Fibroblast of villous mesenchyme (primary cell): ENCODE data around the gene BSDC1. TPM values are rescaled to one million over a fixed set of nuclear protein-coding genes. Genes with fewer than 3 reads are reported as not detected.

ENCODE experiments used
- DNase-seq: peaks from one replicate; pipeline ENCODE4 v3.0.0-alpha.2; 2010; ENCODE audit warnings: low read depth
- H3K4me3 ChIP-seq: 2 replicates; pipeline ENCODE4 v1.5.1; 2011; ENCODE audit warnings: low read depth, mild to moderate bottlenecking, low read length
- total RNA-seq: library from RNA; depleted of rRNA; stranded (reverse); fragments of >200 nt; gene quantifications from 2 replicates; pipeline ENCODE4 v1.2.3, GENCODE V29; 2012
- TF ChIP-seq, protein P1 (sequence below): IDR thresholded peaks from 2 replicates; pipeline ENCODE4 v1.5.1; 2012; ENCODE audit warnings: low read depth, mild to moderate bottlenecking, low read length; ENCODE audit not compliant: insufficient read depth

Gene BSDC1
- total RNA-seq, 1 donor = 76.4 TPM

DNA sequence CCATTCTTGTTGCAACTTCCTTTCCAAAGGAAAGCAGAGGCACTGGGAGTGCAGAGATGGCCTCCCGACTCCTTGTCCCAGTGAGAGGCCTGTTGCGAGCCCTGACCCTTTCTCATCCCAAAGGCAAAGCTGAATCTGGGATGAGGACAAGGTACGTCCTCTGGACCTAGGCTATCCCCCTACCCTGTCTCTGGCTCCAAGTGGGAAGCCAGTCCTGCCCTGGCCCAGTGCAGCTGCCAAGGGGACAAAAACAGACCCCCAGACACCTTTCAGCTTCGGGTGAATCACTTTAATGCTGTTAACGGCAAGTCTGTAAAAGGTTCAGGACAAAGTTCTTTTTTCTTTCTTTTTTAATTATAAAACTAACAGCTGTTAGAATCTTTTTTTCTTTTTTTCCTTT, 29.4 kb downstream of the BSDC1 start:
- TF ChIP-seq, protein P1, sequence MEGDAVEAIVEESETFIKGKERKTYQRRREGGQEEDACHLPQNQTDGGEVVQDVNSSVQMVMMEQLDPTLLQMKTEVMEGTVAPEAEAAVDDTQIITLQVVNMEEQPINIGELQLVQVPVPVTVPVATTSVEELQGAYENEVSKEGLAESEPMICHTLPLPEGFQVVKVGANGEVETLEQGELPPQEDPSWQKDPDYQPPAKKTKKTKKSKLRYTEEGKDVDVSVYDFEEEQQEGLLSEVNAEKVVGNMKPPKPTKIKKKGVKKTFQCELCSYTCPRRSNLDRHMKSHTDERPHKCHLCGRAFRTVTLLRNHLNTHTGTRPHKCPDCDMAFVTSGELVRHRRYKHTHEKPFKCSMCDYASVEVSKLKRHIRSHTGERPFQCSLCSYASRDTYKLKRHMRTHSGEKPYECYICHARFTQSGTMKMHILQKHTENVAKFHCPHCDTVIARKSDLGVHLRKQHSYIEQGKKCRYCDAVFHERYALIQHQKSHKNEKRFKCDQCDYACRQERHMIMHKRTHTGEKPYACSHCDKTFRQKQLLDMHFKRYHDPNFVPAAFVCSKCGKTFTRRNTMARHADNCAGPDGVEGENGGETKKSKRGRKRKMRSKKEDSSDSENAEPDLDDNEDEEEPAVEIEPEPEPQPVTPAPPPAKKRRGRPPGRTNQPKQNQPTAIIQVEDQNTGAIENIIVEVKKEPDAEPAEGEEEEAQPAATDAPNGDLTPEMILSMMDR = no peak
- no peak overlapping the region for H3K4me3 ChIP-seq

GRCh38 chr1:32363713-32364112, 30.5 kb downstream of the BSDC1 start:
- no peak for DNase-seq
- H3K4me3 ChIP-seq = no peak overlapping the region
- TF ChIP-seq, protein P1 = no peak

More for the DNA sequence above, 29.4 kb downstream of the BSDC1 start:
- no peak for DNase-seq

DNA sequence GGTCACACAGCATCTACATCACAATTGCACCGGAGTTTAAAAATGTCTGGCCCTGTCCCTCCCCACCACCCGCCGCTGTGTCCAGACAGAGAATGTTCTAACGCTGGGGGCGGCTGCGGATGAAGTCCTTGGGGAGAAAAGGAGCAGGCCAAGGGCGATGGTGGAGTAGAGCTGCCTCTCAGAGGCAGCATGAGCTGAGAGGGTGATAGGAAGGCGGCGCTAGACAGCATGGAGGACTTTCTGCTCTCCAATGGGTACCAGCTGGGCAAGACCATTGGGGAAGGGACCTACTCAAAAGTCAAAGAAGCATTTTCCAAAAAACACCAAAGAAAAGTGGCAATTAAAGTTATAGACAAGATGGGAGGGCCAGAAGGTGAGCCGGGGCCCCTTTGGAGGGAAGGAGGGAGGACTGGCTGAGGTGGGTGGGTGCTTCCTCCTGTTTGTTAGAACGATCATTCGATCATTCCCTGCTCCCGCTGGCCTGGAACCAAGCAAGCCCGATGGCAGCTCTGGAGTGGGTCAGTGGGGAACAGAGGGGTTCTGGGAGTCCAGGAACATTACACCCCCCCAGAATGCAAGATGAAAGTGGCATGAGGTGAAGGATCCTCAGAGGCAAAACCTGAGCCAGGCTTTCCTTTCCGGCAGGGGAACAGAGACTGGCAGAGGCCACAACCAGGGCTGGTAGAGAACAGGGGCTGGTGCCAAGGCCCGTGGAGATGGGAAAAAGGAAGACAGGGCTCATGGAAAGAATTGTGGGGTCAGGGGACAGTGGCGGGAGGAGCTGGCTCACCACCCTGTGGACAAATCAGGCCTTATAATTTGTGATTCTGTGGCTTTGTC, 31.5 kb downstream of the BSDC1 start, which contains the start of the genes FAM229A and TSSK3:
Gene FAM229A (minus strand): TSS at position 12 of the 840 bp plus-strand sequence. CDS start 394 bp downstream, outside the sequence.
Gene TSSK3 (plus strand): TSS at position 66 of the 840 bp plus-strand sequence. CDS start 163 bp downstream, at position 229.
- peak within 1 kb of the TSS; percentile 45 for H3K4me3 ChIP-seq
- DNase-seq = no peak

DNA sequence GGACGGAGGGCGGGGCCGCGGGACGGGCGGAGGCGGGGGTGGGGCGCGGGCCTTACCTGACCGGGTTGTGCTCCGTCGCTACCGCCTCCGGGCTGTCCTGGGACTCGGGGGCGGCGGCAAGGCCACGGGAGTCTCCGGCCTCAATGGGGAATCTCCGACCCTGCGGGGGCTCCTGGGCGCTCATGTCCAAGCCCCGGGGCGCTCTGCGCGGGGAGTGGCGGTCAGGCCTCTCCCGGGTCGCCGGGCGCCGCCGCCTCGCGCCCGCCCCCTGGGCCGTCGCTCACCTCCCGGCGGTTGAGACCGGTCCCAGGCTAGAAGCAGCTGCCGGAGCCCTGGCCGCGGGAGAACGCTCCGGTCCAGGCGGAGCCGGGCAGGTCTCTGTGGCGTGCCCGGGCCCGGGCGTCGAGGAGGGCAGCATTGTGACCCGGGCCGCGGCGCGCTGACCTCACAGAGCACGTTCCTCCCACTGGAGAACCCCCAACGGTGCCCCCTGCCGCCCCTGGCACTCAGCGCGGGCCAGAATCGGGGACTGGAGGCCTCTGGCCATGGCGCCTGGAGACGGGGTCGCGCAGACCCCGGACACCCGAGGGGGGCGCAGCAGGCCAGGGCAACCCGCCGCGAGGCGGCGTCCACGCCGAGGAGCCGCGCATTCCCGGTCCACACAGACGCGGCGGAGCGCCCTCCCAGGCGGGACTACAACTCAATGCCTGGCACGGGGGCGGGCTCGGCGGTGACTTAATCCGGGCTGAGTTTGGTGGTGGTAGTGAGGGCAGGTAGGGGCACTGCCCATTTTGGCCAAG, 32.4 kb downstream of the BSDC1 start:
- H3K4me3 ChIP-seq = peak overlapping the region; percentile 45
- DNase-seq = peak; percentile 38
- TF ChIP-seq, protein P1 = peak; percentile 45

More for the DNA sequence above, 31.5 kb downstream of the BSDC1 start, which contains the start of the genes FAM229A and TSSK3:
- TF ChIP-seq, protein P1 = no peak

DNA sequence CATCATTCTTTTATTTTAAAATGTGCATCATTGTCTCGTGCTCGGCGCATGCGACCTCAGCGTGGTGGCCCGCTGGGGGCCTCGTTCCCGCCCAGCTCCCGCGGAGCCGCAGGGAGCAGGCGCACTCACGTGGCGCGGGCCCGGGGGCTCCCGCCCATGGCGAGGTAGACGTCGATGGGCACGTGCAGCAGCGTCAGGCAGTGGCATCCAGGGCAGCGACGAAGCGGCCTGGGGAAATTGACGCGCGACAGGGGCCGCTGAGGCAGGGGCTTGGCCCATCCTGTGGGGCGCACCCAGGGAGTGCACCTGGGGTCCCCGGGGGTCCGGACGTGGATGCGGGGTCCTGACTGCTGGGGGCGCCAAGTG, 33.0 kb downstream of the BSDC1 start:
- H3K4me3 ChIP-seq = no peak overlapping the region
- DNase-seq = no peak
- TF ChIP-seq, protein P1 = no peak

- no peak overlapping the region for H3K4me3 ChIP-seq
- no peak for DNase-seq
- TF ChIP-seq, protein P1 = no peak
These were observed 35.8 kb downstream of the BSDC1 start for GRCh38 chr1:32358435-32358834.
